ENCODE data around the gene HS1BP3. TPM values are rescaled to one million over a fixed set of nuclear protein-coding genes. Genes with fewer than 3 reads are reported as not detected.
A peak's percentile ranks its signal among the peaks of the same experiment; 100 is the strongest.

The HS1BP3 gene
- total RNA-seq, 1 donor from 2014 or later, result 35.0 TPM

DNA sequence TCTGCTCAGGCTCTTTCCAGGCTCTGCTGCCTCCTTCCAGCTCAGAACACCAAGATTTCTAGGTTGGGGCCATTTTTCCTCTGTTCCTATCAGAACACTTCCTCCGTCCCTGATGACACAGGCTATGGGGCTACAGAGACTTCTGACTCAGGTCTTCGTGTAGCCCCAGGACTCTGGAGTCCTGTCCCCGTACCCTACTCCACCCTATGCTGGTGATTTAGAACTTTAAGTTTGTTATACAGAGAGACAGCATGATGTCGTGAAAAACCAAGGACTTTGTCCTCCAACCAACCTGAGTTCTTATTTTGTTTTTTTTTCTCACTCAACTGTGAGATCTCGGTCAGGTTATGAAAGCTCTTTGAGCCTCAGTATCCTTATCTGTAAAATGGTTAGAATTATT lies 78.7 kb downstream of the HS1BP3 start:
- no peak for DNase-seq (ENCODE audit: low read depth)

DNA sequence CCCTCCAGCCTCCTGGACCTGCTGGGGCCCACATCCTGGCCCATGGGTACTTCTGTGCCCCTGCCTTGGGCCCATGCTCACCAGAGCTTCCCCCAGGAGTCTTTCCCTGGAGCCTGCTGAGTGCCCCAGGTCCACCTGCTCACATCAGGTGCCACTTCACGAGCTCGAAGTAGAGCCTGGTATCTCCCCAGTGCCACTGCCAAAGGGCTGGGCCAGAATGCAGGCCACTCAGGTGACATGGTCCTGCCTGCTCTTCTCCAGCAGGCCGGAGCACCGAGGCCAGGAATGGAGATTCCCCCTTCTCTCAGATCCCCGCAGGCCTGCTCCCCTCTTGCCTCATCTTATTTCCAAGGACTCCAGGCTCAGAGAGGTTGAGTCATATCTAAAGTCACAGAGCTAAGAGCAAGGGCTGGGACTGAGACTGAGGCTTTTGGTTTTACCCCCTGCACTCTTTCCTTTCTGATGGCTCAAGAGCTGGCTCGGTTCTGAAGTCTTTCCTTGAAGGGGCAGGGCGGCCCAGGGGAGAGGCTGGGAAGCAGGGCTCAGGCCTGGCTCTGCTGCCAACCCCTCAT lies 79.2 kb downstream of the HS1BP3 start:
- no peak for DNase-seq (ENCODE audit: low read depth)

DNA sequence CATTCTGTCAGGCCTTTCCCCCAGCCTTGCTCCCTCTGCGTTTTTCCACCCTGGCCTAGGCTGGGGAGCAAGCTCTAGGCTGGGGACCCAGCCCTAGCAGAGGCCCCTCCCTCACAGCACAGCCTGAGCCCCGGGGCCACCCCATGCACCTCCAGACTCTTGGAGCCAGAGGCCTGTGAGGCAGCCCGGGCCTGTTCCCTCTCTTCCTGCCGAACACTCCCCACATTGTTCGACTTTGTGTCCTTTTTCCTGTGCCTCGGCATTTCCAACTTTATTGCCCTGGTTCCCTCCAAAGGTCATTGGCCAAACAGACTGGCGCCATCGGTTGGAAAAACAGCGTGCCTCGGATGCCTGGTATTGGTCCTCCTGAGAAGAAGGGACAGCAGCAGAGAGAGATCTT lies 79.7 kb downstream of the HS1BP3 start:
- DNase-seq (ENCODE audit: low read depth), result no peak

DNA sequence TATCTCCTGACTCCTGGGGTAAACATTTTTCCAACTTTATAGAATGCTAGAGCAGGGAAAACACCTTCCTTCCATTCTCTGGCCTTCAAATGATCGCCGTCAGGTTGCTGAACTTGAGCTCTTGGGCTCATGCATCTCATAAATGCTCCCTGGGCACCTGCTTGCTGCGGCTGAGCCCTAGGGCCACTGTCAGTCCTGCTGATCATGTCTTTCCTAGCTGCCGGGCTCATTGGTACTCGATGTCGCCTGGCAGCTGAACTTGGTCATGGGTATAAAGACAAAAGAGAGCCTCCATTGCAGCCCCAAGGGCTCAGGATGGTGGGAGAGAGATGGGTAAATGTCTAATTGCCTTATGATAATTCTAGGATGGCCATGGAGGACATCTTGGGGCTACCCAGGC lies 80.6 kb downstream of the HS1BP3 start:
- DNase-seq (ENCODE audit: low read depth), result no peak

DNA sequence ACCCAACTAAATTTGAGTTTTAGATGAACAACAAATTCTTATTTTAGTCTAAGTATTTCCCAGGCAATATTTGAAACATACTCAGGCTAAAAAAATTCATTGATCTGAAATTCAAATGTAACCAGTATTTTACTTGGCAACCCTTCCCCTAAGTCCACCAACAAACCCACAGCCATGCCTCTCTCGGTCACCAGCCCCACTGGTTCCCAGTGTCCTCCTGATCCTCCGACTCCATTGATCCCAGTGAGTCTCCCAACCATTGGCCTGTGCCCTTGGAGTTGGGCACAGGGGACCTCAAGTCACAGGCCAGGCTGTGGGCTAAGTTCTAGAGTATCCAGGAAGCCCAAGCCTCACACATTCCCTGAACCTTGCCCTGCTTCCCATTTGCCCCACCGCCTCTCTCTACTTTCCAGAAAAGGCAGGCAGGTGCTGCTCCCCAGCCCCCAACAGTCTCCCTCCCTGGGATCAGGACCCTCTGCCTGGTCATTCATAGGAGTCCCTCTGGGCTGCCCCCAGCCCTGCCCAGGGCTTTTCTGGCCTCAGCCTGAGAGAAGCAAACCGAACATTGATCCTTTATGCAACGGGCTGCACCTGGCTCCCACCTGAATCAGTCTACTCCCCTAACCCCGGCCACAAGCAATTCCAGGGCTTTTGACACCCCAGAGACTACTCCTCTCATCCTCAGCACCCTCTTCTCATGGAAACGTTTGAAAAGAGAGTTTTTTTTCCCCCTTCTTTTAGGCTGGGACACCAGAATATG lies 81.3 kb downstream of the HS1BP3 start:
- DNase-seq (ENCODE audit: low read depth), result no peak

DNA sequence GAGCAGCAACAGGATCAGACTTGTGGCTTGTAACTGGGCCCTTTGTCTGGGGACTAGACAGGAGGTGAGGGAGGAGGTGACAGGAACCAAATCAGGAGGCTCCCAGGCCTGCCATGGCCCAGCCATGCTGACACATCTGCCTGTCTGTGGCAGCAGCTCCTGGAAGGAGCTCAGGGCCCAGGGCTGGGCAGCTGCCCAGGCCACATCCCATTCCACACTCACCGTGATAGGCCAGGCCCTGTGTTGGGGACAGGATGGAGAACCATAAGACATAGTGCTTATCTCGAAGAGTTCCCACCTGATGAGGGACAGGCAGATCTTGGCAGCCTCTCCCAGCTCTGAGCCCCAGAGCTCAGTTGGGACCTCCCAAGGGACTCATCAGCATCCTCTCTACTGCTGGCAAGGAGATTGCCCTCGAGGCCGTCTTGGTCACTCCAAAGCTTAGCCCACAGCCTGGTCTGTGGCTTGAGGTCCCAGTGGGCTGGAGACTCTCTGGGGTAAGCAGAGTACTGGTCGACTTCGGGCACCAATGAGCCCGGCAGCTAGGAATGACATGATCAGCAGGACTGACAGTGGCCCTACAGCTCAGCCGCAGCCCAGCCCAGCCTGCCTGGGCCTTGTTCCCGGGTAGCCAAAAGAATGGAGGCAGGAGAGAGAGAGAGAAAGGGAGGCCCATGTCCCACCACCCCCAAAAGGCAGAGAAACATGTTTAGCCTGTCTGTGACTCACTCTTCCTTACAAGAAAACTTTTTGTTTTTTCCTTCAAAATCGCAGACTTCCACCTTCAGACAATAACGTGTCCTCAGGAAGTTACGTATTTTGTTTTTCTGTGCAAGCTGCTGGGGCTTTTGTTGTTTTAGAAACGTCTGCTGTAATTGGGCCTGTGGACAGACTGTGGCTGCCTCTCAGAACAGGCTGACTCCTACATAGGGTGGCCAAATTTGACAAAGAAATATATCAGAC lies 82.1 kb downstream of the HS1BP3 start:
- peak; percentile 66 for DNase-seq (ENCODE audit: low read depth)

DNA sequence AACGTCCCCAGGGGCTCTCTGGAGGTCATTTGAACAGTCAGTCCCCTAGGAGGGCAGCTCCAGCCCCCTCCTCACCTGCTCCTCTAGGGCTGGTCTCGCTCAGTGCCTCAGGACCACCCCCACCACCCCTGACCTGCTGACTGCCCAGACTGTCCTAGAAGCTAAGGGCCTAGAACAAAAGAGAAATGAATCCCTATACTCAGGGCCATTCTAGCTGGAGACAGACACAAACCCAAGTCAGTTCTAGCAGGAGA lies 83.0 kb downstream of the HS1BP3 start:
- DNase-seq (ENCODE audit: low read depth), result no peak

Other genes with a start within 250 kb of the HS1BP3 start
- 84.0 and 150 TPM in 2 replicates for gene RHOB, start 204.0 kb downstream of the HS1BP3 start, total RNA-seq
- not detected in 2 replicates for gene GDF7, start 16.0 kb upstream of the HS1BP3 start, total RNA-seq
- gene LDAH, start 172.0 kb upstream of the HS1BP3 start, total RNA-seq, result 14.7 and 15.7 TPM in 2 replicates

Measured in myocyte (in vitro differentiated cells).